CD4-positive, alpha-beta T cell treated with Interleukin-15 for 1 hour (primary cell): ENCODE data around the gene RHNO1.

ENCODE experiments used
- DNase-seq: peaks from one replicate; pipeline ENCODE4 v3.0.0-alpha.2; 2020

RHNO1 gene

DNA sequence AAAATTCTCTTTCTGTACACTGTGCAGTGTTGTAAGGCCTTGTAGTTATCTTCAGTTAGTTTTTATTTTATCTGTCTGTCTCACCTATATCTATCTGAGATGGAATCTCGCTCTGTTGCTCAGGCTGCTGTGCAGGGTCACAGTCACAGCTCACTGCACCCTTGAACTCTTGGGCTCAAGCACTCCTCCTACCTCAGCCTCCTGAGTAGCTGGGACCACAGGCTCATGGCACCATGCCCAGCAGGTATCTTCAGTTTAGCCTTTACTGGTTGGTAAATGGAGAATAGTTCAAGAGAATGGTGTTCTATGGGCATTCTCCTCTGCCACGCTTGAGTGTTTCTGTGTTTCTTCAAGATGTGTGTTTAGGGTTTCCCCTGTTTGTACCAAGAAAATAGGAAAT lies 27.2 kb downstream of the RHNO1 start:
- no peak for DNase-seq

DNA sequence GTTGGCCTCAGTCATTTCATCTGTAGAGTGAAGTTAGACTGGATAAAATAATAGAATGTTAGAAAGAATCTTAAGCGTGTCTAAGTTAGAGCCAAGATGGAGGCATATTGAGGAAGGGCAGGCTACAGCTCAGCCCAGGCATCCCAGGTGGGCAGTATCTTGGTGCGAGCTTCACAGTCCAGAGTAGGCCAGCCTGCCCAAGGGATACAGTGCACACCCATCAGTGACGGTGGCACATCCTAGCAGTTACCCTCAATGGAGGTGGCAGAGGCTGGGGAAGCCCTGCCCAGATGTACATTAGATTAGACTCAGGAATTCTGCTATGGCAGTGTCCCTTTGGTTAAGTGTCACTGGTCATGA lies 35.2 kb downstream of the RHNO1 start:
- no peak for DNase-seq

- DNase-seq = no peak
Measured at GRCh38 chr12:2919249-2919648, 42.2 kb downstream of the RHNO1 start.

DNA sequence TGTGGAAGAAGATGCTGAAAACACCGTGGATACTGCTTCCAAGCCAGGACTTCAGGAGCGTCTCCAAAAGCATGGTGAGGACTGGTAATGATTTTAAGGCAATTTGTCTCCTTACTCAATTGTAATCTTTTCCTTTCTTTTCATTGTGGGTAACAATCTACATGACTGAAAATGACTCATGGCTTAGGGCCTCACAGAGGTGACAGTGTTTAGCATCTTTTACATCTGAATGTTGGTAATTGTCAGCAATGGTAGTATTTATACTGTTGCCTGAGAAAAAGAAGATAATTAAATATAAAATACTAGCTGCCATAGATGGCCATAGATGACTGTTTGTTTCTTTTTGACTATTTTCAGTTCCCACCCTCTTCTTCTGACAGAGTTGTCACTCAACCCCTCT lies 45.3 kb downstream of the RHNO1 start:
- DNase-seq = no peak

GRCh38 chr12:2923057-2923456 lies 46.0 kb downstream of the RHNO1 start:
- DNase-seq = no peak

GRCh38 chr12:2924019-2924418 lies 47.0 kb downstream of the RHNO1 start:
- DNase-seq = no peak

- DNase-seq = no peak
Measured at GRCh38 chr12:2925322-2925995, 48.4 kb downstream of the RHNO1 start.

DNA sequence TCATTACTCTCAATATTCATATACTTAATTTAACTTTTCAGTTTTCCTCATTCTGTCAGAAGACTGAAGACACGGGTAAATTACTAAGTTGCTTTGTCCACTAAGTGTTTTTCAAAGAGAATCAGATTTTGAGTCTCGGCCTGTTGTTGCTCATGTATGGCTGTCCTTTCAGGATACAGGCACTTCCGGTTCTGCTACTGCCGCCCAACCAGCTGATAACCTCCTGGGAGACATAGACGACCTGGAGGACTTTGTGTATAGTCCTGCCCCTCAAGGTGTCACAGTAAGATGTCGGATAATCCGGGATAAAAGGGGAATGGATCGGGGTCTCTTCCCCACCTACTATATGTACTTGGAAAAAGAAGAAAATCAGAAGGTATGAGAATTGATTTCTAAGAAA lies 53.8 kb downstream of the RHNO1 start:
- DNase-seq = no peak

- DNase-seq = no peak
Measured at GRCh38 chr12:2933586-2933985, 56.6 kb downstream of the RHNO1 start.

GRCh38 chr12:2934371-2934770 lies 57.3 kb downstream of the RHNO1 start:
- DNase-seq = no peak

DNA sequence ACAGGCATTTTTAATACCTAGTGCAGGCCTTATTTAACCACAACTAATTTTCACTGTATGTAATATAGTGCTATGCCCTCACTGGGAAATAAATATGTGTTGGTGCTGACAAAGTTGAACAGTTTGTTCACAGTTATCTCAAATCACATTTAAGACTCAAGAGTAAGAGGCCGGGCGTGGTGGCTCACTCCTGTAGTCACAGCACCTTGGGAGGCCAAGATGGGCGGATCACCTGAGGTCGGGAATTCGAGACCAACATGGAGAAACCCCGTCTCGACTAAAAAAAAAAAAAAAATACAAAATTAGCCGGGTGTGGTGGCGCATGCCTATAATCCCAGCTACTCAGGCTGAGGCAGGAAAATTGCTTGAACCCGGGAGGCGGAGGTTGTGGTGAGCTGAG lies 59.3 kb downstream of the RHNO1 start:
- DNase-seq = no peak

GRCh38 chr12:2937500-2937899 lies 60.5 kb downstream of the RHNO1 start:
- no peak for DNase-seq
